OCI-LY7 (cell line): ENCODE data around the gene DST. TPM values are rescaled to one million over a fixed set of nuclear protein-coding genes. Genes with fewer than 3 reads are reported as not detected.

ENCODE experiments used
- BruUV-seq: library from RNA; stranded (reverse); fragments of 400-500 nt; replicated peaks from 2 replicates; lab custom pipeline; 2021; lab: Mats Ljungman, UMichigan
- CTCF ChIA-PET: fragments of 300-600 bp; sonication (Branson Sonifier 250); formaldehyde crosslinking; loops from one replicate; lab custom pipeline; 2022; ENCODE audit warnings: antibody characterized with exemption; ENCODE audit not compliant: unreplicated experiment; lab: Charles Lee
- POLR2A ChIA-PET: fragments of 300-600 bp; sonication (Branson Sonifier 250); formaldehyde crosslinking; loops from one replicate; lab custom pipeline; 2022; ENCODE audit warnings: antibody characterized with exemption; lab: Charles Lee
- DNase-seq: peaks from one replicate; pipeline ENCODE4 v3.0.0-alpha.2; 2015; ENCODE audit warnings: low spot score
- H2AFZ ChIP-seq: fragments of 200-600 bp; sonication (generic), shearing (Covaris generic); 2 replicates; pipeline ENCODE4 v1.6.1; 2014; ENCODE audit warnings: mild to moderate bottlenecking, antibody characterized with exemption, low read length, moderate library complexity
- H3K27ac ChIP-seq: fragments of 200-600 bp; sonication (generic); 2 replicates; pipeline ENCODE4 v1.5.1; 2014; ENCODE audit warnings: mixed run types, low read depth, mild to moderate bottlenecking, moderate library complexity, low read length, inconsistent platforms; ENCODE audit not compliant: poor library complexity, severe bottlenecking
- H3K36me3 ChIP-seq: fragments of 200-600 bp; sonication (generic); 2 replicates; pipeline ENCODE4 v1.6.1; 2014; ENCODE audit warnings: mild to moderate bottlenecking, antibody characterized with exemption, low read length, moderate library complexity, mixed read lengths; ENCODE audit not compliant: insufficient read depth
- H3K4me1 ChIP-seq: fragments of 200-600 bp; sonication (generic); 2 replicates; pipeline ENCODE4 v1.5.1; 2014; ENCODE audit warnings: mild to moderate bottlenecking, low read length; ENCODE audit not compliant: insufficient read depth, poor library complexity, severe bottlenecking
- H3K4me2 ChIP-seq: fragments of 200-600 bp; sonication (generic); 2 replicates; pipeline ENCODE4 v1.6.1; 2014; ENCODE audit warnings: mild to moderate bottlenecking, low read length
- H3K4me3 ChIP-seq: fragments of 200-600 bp; sonication (generic); 2 replicates; pipeline ENCODE4 v1.5.1; 2014; ENCODE audit warnings: mild to moderate bottlenecking, low read depth, low read length; ENCODE audit not compliant: poor library complexity, severe bottlenecking
- H3K79me2 ChIP-seq: fragments of 200-600 bp; sonication (generic); 2 replicates; pipeline ENCODE4 v1.6.1; 2016; ENCODE audit warnings: low read depth, mild to moderate bottlenecking, low read length, moderate library complexity, mixed read lengths; ENCODE audit not compliant: insufficient read depth
- H3K9me2 ChIP-seq: fragments of 200-600 bp; sonication (generic); 2 replicates; pipeline ENCODE4 v1.6.1; 2016; ENCODE audit warnings: mild to moderate bottlenecking, low read length, mixed read lengths; ENCODE audit not compliant: insufficient read depth
- H3K9me3 ChIP-seq: fragments of 200-600 bp; sonication (generic); 2 replicates; pipeline ENCODE4 v1.6.1; 2014; ENCODE audit warnings: mild to moderate bottlenecking, mixed run types, low read length, mixed read lengths
- H4K20me1 ChIP-seq: fragments of 200-600 bp; sonication (generic); 2 replicates; pipeline ENCODE4 v1.6.1; 2014; ENCODE audit warnings: mild to moderate bottlenecking, antibody characterized with exemption, low read length, moderate library complexity, mixed read lengths; ENCODE audit not compliant: insufficient read depth
- EZH2phosphoT487 ChIP-seq: fragments of 200-600 bp; sonication (generic); IDR thresholded peaks from 2 replicates; pipeline ENCODE4 v1.6.1; 2018; ENCODE audit warnings: low read depth, borderline replicate concordance, mild to moderate bottlenecking, mixed run types, antibody characterized with exemption, low read length, moderate library complexity, mixed read lengths
- intact Hi-C: fragments of 100-400 bp; cut with micrococcal nuclease; formaldehyde crosslinking; loops from one replicate; pipeline ENCODE4 v1.10.0; 2022; ENCODE audit not compliant: unreplicated experiment
- total RNA-seq, 2 experiments: library from RNA; depleted of rRNA in 1 of 2; stranded (reverse); fragments of >200 nt in 1 of 2; shearing (Covaris generic) in 1 of 2; gene quantifications; 2 replicates each; pipeline ENCODE4 v1.2.3, GENCODE V29; 2014 to 2022
- TF ChIP-seq, protein P1 (sequence below): fragments of 200-600 bp; sonication (generic); conservative IDR thresholded peaks from 2 replicates; pipeline ENCODE4 v1.5.1; 2014; ENCODE audit warnings: mild to moderate bottlenecking, antibody characterized with exemption, low read length, moderate library complexity, mixed read lengths

Gene DST
- total RNA-seq, 2 experiments from 2014 or later, result 8.4 to 19.4 TPM

DNA sequence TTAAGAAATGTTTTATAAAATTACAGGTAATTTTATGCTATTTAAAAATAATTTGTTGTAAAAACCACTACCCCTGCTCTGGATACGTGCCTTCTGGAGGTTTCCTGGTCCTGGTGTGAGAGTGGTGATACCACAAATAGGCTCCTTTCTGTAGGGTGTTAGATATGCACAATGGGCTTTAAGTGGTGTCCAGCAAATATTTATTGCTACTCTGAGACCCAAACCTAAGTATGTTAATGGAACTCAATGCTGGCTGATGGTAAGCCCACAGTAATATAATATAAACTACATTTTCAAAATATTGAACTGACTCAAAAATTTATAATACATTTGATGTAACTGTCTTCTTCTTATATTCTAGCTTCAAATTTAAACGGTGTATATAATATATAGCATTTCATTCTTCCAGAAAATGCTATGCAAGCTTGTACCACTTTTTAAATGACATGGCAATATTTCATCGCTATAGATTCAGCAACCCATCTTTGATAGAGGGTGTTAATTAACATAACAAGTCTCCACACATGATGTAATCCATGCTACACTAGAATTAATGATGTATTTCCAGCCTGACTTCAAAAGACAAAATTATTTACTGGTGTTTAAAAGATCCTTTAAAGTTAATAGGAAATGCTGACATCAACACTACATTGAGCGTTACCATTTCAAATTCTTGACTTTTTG, 161.9 kb downstream of the DST start:
- Histone ChIP-seq H3K4me3 (no peak overlapping the region), H2AFZ (no peak overlapping the region), H3K36me3 (no peaks in the 10 kb centered on the region), H3K4me2 (no peak overlapping the region), H3K4me1 (no peaks in the 10 kb centered on the region), H3K79me2 (no peaks in the 10 kb centered on the region), H3K27ac (no peak overlapping the region), H3K9me2 (no peaks in the 10 kb centered on the region), H3K9me3 (no peaks in the 10 kb centered on the region), H4K20me1 (no peaks in the 10 kb centered on the region)
- BruUV-seq, result no TSS peak
- POLR2A ChIA-PET, result interaction anchor here (0.6 kb wide), 1 partner anchor 70 kb away, joined by 3 read pairs; no protein-coding TSS in a partner anchor
- no peak for DNase-seq
- CTCF ChIA-PET, result no interaction called here
- intact Hi-C loops, result no loop called here
- TF ChIP-seq, protein P1, sequence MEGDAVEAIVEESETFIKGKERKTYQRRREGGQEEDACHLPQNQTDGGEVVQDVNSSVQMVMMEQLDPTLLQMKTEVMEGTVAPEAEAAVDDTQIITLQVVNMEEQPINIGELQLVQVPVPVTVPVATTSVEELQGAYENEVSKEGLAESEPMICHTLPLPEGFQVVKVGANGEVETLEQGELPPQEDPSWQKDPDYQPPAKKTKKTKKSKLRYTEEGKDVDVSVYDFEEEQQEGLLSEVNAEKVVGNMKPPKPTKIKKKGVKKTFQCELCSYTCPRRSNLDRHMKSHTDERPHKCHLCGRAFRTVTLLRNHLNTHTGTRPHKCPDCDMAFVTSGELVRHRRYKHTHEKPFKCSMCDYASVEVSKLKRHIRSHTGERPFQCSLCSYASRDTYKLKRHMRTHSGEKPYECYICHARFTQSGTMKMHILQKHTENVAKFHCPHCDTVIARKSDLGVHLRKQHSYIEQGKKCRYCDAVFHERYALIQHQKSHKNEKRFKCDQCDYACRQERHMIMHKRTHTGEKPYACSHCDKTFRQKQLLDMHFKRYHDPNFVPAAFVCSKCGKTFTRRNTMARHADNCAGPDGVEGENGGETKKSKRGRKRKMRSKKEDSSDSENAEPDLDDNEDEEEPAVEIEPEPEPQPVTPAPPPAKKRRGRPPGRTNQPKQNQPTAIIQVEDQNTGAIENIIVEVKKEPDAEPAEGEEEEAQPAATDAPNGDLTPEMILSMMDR, result no peak
- no peak for TF ChIP-seq EZH2phosphoT487

DNA sequence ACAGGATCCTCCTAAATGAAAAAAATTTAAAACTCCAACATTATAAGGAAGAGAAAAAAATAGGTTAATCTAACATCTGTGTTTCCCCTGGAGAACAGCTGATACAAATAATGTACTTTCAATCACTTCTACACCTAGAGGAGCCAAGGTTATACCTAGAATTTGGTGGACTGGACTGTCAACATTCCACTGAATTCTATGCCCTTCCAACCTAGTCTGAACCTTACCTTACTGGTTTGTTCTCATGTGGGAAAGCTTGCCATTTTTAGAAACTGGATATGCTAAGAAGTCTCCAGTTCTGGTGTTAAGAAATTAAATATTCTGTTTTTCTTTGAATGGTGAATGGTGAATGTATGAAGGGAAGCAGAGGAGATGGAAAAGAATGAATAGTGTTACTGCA, 162.4 kb downstream of the DST start:
- Histone ChIP-seq H2AFZ (no peak overlapping the region), H3K9me3 (no peaks in the 10 kb centered on the region), H4K20me1 (no peaks in the 10 kb centered on the region), H3K4me2 (no peak overlapping the region), H3K4me1 (no peaks in the 10 kb centered on the region), H3K79me2 (no peaks in the 10 kb centered on the region), H3K27ac (no peak overlapping the region), H3K4me3 (no peak overlapping the region), H3K9me2 (no peaks in the 10 kb centered on the region), H3K36me3 (no peaks in the 10 kb centered on the region)
- ChIA-PET POLR2A (interaction anchor here (0.6 kb wide), 1 partner anchor 104 kb away, joined by 5 read pairs; no protein-coding TSS in a partner anchor), CTCF (no interaction called here)
- no TSS peak for BruUV-seq
- DNase-seq, result no peak
- no peak for TF ChIP-seq EZH2phosphoT487
- TF ChIP-seq, protein P1, result no peak
- intact Hi-C loops, result no loop called here

DNA sequence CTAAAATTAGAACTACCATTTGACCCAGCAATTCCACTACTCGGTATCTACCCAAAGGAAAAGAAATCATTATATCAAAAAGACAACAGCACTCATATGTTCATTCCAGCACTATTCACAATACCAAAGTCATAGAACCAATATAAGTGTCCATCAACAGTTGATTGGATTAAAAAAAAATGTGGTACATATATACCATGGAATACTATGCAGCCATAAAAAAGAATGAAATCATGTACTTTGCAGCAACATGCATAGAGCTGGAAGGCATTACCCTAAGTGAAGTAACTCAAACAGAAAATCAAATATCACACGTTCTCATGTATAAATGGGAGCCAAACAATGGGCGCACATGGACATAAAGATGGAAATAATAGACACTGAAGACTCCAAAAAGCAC, 163.3 kb downstream of the DST start:
- Histone ChIP-seq H3K79me2 (no peaks in the 10 kb centered on the region), H3K9me3 (no peaks in the 10 kb centered on the region), H3K4me2 (no peak overlapping the region), H3K27ac (no peak overlapping the region), H3K9me2 (no peaks in the 10 kb centered on the region), H4K20me1 (no peaks in the 10 kb centered on the region), H2AFZ (no peak overlapping the region), H3K4me1 (no peaks in the 10 kb centered on the region), H3K36me3 (no peaks in the 10 kb centered on the region), H3K4me3 (no peak overlapping the region)
- intact Hi-C loops, result no loop called here
- POLR2A ChIA-PET, result no interaction called here
- TF ChIP-seq, protein P1, result no peak
- TF ChIP-seq EZH2phosphoT487, result no peak
- CTCF ChIA-PET, result no interaction called here
- DNase-seq, result no peak
- no TSS peak for BruUV-seq
